HG03457 (cell line): Measurements from ENCODE around the gene ADGRL3.

ENCODE experiments used
- ATAC-seq: cut with Tn5 transposase; IDR thresholded peaks from one replicate; pipeline ENCODE4 v1.9.1; 2021; ENCODE audit warnings: moderate number of reproducible peaks; ENCODE audit not compliant: unreplicated experiment

ADGRL3 gene

DNA sequence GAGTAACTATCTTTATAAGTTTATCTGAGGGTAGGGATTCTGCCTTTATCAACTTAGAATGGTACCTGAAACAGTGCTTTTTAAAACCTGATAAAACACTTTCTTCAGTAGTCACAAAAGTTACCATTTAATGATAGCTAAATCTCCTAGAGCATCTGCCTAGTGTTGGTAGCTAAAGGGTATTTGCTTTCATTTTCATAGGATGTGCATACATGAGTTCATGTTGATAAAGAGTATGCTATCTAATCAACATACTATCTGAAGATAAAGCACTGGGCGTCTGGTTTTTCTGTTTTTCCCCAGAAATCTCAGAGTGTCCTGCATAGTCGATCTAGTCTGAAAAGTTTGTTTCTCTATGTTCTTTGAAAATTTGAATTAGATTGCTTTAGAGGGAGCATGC is 75.1 kb downstream of the ADGRL3 start:
- ATAC-seq, result no peak

GRCh38 chr4:61276029-61276428 is 75.9 kb downstream of the ADGRL3 start:
- ATAC-seq, result no peak

- no peak for ATAC-seq
Measured at GRCh38 chr4:61277785-61278760, 77.9 kb downstream of the ADGRL3 start.

DNA sequence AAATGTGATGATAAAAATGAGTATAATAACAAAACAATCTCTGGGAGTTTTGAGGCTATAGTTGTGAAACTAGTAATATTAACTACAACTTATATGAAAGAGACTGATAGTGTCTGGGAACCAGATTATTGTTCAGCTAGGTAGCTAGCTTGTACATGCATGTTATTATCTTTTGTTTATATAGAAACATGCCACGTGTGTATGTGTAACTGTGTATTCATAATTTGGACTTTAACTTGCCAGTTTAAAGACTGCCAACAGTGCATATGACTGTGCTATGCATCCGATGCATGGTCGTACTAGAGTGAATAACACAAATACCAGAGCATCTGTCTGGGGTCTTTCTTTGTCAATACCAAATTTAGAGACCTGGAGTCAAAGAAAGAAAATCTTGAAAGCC is 92.2 kb downstream of the ADGRL3 start:
- ATAC-seq, result no peak

DNA sequence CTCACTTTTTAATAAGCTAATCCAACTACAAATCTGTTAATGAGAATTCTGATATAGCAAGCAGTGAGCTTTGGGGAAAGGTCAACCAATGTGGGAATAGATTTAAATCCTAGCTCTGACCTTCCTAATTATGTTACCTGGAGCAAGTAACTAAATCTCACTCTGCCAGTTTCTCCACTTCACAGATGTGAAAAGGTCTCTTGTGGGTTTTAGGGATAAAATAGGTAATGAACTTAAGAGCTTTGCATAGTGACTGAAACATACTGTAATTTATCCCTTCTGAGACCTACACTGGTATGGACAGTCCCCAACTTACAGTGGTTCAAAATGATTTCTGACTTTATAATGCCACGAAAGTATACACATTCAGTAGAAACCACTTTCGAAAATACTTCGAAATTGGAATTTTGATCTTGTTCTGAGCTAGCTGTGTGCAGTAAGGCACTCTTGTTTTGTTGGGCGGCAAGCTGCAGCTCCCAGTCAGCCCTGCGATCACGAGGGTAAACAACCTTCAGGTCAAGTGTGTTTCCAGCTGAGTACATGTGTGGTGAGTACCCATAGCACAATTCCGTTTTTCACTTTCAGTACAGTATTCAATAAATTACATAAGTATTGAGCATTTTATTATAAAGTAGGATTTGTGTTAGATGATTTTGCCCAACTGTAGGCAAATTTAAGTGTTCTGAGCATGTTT is 93.7 kb downstream of the ADGRL3 start:
- ATAC-seq, result no peak

- no peak for ATAC-seq
Measured at GRCh38 chr4:61294936-61295335, 94.8 kb downstream of the ADGRL3 start.

- no peak for ATAC-seq
Measured at GRCh38 chr4:61296144-61296543, 96.0 kb downstream of the ADGRL3 start.

GRCh38 chr4:61298178-61298740 is 98.1 kb downstream of the ADGRL3 start:
- no peak for ATAC-seq

DNA sequence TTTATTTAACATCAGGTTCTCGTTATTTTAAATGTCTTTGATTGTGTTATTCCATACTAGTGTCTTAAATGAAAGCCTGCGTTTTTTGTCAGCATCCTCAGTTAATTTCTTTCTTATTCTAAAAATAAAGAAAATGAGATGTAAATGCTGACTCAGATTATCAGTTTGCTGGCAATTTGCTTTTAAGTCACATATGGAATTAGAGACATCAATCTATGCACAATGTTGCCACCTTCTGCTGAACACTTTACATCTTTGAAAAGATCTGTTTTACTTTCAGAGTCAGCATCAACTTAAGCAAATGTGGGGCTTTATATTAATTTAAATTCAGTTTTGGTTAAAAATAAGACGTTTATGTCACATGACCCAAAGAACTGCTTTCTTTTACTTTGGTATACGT is 99.2 kb downstream of the ADGRL3 start:
- no peak for ATAC-seq

DNA sequence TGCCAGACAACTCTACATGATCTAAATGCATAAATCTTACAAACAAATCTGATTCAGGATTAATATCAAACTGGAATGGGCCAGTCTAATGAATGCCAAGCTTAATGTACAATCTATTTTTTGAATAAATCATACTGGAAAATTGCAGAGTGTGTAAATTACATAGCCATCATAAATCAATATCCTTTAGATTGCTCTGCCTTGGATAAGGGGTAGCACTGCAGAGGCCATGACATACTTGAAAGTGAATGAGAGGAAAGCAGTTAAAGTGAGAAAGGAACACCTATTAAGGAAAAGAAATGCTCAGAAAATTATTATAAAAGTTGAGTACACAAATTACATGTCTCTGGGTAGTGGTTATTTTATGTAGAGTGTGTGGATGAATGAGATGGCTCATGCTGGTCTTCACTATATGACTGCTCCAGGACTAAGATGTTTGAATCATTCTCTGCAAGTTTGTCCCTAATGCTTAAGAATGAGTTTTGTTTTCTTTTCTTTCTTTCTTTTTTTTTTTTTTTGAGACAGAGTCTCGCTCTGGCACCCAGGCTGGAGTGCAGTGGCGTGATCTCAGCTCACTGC is 100.2 kb downstream of the ADGRL3 start:
- no peak for ATAC-seq

DNA sequence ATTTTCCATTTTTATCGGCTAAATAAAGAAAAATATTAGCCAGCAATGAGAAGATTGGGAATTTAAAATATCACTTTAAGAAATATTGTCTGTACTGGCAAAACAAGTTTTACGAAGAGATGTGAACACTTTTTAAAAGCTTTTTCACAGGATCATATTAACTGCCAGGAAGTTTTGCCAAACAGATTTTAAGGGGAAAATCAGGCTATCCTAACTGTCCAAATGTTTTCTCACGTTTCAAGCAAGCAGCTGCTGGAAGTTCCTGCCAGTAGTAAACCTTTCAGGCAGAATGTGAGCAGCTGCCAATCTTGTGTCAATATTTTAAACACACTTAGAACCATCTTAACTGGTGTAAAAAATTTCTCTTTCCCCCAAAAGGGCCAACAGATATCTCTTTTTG is 101.1 kb downstream of the ADGRL3 start:
- no peak for ATAC-seq

DNA sequence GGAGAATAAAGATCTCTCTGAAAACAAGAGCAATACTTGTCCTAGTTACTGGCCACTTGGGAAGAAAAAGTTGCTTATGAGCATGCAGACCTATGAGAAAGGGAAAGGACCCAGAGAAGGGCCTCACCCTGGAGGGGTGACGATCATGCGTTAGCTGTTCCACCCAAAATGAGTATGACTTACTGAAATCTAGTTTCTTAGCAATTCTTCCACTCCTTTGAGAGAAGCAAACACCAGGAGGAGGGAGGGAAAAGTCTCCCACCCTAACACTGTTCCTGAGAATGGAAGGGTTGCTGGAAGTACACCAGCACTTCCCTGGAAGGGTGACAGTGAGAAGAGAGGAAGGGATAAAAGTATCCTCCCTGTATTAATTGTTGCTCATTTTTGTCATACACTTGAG is 107.9 kb downstream of the ADGRL3 start:
- no peak for ATAC-seq

- no peak for ATAC-seq
Measured at GRCh38 chr4:61309616-61310015, 109.5 kb downstream of the ADGRL3 start.

DNA sequence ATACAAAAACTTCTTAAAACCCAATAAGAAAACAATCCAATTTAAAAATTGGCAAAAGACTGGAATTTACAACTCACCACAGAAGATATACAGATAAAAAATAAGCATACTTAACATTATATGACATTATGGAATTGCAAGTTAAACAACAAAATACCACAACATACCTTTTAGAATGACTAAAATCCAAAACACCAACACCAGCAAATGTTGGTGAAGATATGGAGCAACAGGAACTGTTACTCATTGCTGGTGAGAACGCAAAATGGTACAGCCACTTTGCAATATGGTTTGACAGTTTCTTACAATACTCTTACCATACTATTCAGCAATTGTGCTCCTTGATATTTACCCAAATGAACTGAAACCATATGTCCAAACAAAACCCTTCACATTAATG is 112.4 kb downstream of the ADGRL3 start:
- ATAC-seq, result no peak

GRCh38 chr4:61318431-61318830 is 118.3 kb downstream of the ADGRL3 start:
- ATAC-seq, result no peak

DNA sequence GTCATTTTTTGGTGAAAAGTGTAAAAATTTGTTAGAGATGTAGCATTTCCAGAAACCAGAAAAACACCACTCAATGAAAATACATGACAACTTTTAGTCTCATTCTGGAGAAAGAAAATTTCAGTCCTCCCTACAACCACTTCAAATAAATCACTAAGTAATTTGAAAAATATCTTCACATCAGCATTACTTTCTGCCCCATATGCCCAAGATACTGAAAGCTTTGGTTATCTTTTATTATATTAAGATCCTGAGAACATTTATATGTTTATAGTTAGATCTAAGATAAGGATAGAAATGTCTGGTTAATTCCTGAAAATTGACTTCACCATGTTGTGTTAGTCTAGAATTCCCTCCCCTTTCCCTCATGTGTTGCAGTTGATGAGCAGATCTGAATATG is 119.0 kb downstream of the ADGRL3 start:
- ATAC-seq, result no peak

GRCh38 chr4:61320154-61320553 is 120.0 kb downstream of the ADGRL3 start:
- ATAC-seq, result no peak

GRCh38 chr4:61320631-61321030 is 120.5 kb downstream of the ADGRL3 start:
- ATAC-seq, result no peak

GRCh38 chr4:61332693-61333092 is 132.6 kb downstream of the ADGRL3 start:
- no peak for ATAC-seq

- ATAC-seq, result no peak
Measured at GRCh38 chr4:61333490-61333889, 133.4 kb downstream of the ADGRL3 start.

DNA sequence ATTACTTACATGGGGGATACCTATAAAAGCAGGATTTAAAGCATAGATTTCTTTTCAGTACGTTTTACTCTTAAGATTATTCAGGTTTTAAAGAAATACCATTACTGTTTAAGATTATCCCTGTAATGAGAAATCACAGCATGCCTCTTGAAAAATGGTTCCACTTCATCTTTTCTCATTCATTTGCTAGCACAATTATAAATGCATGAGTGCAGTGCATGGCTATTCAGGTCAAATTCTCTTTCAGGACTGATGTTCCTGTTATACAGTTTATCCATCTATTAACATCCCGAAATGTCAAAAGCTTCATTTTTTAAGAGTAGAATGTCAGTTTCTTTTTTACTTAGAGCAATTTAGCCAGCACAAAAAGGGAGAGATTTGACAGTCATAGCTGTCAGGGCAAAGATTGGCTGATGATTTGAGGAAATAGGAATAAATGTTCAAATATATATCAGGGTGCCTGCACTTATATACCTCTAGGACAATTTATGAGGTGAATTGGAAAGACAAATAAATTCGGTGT is 135.2 kb downstream of the ADGRL3 start:
- ATAC-seq, result no peak
